GM19351 (cell line): ENCODE measurements around the gene STK32B.
"Not testable (repeated sequence)": the region's sequence is repeated elsewhere in the genome, so short reads cannot be mapped to it uniquely, and the experiment has no call there.

Experiments
- ATAC-seq: cut with Tn5 transposase; IDR thresholded peaks from one replicate; pipeline ENCODE4 v1.9.1; 2021; ENCODE audit warnings: mild to moderate bottlenecking, moderate library complexity; ENCODE audit not compliant: unreplicated experiment

The STK32B gene

DNA sequence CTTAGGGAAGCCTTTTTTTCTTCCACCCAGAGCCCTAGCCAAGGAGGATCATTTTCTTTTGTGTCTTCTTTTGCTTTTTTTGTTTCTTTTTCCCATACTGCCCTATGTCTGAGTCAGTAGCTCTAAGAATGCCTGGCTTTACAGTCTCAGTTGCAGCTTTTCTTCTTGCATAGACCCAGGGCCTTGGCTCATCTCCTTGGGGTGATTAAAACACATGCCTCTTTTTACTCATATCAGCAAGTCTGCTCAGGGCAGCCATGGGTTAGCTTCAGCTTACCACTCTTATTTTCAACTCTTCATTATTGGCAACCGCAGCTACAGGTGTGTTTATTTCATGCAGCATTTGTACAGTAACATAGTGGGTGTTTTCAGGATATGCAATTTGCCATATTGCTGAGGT, 196.5 kb downstream of the STK32B start:
- no peak for ATAC-seq

DNA sequence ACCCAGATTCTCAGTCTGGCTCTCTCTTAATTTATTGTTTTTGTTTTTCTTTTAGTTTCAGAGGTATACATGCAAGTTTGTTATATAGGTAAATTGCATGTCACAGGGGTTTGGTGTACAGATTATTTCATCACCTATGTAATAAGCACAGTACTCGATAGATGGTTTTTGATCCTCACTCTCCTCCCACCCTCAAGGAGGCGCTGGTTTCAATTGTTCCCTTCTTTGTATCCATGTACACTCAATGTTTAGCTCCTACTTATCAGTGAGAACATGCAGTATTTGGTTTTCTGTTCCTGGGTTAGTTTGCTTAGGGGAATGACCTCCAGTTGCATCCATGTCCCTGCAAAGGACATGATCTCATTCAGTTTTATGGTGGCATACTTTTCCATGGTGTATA, 198.4 kb downstream of the STK32B start:
- ATAC-seq, result no peak

DNA sequence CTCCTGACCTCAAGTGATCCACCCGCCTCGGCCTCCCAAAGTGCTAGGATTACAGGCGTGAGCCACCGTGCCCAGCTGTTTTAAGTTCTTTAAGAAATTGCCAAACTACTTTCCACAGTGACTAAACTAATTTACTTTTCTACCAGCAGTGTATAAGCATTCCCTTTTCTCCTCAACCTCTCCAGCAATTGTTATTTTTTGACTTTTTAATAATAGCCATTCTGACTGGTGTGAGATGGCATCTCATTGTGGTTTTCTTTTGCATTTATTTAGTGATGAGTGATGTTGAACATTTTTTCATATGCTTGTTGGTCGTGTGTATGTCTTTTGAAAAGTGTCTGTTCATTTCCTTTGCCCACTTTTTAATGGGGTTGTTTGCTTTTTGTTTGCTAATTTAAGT, 199.3 kb downstream of the STK32B start:
- not testable (repeated sequence) for ATAC-seq

DNA sequence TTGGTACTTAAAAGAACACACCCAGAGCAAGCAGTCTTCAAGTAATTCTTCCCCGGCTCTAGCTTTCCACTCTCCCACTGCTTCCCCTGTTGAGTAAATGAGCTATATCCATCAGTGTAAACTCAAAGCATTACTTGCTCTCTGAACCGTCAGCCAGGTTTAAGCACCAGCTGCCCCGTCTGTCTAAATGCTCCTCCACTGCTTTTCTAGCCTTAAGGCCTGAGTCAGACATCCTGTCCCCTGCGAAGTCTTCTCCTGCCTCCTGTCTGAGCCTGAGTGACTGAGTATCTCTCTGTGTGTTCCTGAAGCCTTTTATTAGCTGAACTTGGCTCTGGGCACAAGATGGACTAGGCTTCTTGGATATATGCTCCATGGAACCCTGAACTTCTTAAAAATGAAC, 205.1 kb downstream of the STK32B start:
- no peak for ATAC-seq

DNA sequence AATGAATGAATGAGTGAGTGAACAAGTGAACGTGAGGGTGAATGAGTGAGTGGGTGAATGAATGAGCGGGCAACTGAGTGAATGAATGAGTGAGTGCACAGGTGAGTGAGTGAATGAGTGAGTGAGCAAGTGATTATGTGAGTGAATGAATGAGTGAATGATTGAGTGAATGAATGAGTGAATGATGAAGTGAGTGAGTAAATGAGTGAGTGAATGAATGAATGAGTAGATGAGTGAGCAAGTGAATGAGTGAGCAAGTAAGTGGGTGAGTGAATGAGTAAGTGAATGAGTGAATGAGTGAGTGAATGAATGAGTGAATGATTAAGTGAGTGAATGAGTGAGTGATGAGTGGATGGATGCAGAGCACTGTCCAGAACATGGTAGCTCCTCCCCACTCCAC, 205.8 kb downstream of the STK32B start:
- ATAC-seq, result no peak

DNA sequence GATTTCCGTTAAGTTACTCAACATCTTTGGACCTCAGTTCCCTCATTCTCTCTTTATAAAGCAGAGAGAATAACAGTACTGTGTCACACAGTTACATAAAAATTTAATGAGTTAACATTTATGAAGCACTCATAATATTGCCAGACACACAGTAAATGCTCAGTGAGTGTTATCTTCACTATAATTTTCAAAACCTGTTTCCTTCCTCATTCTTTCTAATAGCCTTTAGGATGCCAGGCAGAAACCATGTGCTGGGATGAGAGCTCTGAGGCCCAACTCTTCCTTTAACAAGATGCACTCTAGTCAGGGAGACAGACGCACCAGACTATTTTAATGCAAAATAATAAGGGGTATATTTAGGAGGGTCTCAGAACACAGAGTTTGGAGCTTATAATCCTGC, 208.2 kb downstream of the STK32B start:
- no peak for ATAC-seq

DNA sequence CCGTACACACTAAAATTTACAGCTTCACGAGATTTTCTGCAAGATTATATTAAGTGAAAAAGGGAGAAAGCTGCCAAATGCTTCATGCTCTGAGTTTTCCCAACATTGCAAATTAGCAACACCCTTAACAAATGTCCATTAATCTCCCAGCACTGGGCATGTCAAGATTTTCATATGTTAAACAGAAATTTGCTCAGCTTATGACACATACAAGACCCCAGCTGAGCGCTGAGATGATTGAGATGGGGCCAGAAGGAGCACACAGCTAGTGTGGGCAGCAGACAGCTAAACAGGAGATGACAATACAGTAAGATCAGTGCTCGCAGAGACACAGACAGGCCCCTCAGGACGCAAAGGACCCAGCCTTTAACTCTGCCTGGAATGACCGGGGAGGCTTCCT, 208.8 kb downstream of the STK32B start:
- no peak for ATAC-seq

DNA sequence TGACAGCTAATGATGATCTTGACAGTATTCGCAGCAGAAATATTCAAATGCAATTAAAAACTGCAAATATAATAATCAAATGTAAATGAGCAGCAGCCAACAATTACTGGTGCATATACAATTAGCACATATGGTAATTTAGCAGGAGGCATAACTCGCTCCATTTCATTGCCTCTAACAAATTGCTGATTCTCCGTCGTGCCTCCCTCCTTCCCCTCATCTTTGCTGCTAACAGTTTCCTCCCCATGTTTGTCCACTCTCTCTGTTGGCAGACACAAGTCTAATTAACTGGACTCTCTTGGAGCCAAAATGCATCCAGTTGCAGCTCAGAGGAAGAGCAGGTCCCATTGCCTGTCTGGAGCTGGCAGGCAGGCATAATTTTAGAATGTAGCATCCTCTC, 210.6 kb downstream of the STK32B start:
- ATAC-seq, result no peak

DNA sequence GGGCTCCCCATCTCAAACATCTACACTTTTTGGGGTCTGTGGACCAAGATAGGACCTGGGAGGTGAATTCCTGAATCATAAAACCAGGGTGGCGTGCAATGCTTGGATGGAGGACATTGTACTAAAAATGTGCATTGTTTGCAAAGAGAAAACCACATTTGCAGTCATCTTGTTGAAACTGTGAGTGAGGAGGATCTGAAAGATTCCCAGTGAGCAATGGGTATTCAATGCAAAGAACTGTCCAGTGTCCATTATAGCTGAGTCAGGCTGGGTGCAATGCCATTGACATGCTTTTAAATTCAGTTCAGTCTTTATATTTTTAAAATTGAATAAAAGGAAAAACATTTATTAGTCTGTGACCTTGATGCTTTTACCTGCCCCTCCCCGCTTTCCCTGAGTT, 215.7 kb downstream of the STK32B start:
- no peak for ATAC-seq

DNA sequence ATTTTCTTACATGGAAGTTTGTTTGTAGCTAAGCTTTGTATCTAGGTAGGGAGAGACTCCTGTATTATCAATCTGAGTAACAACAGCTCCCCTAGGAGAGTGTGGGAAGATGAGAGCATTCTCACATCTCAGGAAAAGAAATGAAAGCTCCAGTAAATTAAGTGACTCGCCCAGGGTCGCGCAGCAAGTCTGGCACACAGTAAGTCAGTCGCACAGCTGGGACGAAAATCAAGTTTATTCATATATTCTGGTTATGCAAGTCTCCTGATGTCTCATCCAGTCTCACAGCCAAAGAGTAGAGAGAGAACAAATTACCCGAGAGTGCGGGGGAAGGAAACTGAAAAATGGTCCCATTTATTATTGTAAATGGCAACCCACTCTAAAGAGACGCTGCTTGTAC, 216.1 kb downstream of the STK32B start:
- no peak for ATAC-seq

DNA sequence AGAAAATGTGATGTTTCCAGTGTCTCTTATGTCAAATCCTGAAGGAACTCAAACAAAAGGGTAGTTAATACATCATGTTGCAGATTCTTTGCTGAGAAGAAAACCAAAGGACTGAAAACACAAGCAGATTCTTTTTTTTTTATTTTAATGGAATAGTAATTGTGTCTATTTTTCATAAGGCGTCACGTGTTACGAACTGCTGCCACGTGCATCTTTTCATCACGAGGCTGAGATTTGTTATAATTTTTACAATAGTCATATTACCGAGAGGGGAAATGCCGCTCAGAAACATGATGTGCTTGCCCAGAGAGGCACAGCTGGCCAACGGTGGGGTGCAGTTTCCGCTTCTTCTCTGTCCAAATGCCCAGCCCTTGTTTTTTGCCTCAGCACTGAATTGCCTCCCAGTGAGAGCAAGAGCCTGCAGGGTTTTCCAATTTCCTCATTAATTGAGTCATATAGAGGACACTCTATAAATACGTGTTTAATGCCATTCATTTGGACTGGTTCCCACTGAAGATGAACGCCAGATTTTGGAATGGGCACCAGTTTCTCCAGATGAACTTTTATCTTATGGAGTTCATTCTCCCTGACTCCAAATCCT, 225.3 kb downstream of the STK32B start:
- no peak for ATAC-seq

DNA sequence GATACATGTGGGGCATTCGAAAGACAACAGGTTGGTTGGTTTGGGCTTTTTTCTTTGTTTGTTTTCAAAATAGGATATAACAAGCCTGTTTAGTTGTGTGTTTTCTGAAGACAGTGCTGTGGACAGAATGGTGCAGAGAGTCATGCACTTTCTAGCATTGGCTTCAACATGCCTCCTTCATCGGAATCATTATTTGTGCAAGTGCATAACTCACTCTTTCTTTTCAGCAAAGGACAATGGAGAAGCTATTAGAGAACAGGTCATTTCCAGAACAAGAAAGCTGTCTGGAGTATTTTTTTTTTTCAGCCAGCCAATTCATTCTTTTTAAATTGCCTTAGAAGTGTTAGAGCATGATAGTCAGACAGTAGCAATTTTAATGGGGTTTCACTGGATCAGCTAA, 225.8 kb downstream of the STK32B start:
- no peak for ATAC-seq

DNA sequence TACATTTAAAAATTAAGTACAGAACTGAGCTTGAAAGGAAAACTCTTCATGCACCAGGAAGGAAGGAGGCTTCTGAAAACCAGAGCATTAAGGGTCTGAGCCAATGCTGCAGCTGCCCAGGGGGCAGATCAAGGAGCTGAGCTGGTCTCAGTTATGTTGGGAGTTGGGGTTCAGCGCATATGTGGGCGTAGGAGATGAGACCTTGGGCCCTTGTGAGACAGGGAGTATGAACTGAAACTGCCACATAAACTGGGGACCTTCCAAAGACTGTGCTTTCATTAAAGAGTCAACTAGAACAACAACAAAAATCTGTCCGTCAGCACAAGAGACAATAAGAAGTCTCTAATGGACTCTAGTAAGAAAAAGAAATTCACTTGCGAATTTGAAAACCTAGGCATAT, 226.9 kb downstream of the STK32B start:
- ATAC-seq, result no peak

DNA sequence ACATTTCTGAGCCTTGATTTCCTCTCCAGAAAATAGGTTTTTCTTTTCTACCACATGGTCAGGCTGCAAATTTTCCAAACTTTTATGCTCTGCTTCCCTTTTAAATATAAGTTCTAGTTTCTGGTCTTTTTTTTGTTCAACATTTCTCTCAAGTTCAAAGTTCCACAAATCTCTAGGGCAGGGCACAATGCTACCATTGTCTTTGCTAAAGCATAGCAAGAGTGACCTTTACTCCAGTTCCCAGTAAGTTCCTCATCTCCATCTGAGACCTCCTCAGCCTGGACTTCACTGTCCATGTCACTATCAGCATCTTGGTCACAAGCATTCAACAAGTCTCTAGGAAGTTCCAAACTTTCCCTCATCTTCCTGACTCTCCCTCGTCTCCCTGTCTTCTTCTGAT, 228.8 kb downstream of the STK32B start:
- ATAC-seq, result not testable (repeated sequence)

DNA sequence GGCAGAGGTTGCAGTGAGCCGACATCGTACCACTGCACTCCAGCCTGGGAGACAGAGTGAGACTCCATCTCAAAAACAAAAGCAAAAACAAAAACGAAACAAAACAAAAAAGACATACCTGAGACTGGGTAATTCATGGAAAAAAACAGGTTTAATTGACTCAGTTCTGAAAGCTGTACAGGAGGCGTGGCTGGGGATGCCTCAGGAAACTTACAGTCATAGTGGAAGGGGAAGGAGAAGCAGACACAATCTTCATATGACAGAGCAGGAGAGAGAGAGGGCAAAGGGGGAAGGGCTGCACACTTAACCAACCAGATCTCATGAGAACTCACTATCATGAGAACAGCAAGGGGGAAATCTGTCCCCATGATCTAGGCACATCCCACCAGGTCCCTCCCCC, 229.5 kb downstream of the STK32B start:
- ATAC-seq, result no peak

DNA sequence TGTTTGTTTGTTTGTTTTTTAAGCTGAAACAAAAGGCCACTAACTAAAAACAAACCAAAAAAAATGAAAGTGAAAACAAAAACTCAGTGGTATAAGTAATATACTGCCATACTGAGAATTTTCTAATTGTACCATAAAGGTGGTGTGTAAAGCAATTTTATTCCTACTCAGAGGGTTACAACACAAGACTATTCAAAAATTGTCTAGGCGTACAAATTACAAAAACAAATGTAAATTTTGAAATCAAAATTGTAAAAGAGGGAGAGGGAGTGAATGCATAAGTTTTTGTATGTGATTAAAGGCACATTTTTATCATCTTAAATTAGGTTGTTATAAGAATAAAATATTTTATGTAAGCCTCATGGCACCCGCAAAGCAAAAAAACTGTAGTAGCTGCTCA, 232.6 kb downstream of the STK32B start:
- ATAC-seq, result no peak

DNA sequence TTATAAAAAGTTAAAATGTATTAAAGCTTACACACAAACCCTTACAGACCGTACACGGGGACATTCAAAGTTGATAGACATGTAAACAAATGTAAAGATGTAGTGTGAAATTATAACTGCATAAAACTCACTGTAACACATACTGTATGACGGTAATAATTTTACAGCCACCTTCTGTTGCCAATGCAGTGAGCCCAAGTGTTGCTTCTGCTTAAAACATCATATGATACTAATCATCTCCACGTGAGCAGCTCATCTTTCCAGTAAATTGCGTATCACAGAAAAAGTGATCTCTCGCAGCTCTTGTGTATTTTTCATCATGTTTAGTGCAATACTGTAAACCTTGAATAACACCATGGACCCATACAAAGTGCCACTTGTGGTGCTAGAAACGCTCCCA, 233.2 kb downstream of the STK32B start:
- no peak for ATAC-seq

DNA sequence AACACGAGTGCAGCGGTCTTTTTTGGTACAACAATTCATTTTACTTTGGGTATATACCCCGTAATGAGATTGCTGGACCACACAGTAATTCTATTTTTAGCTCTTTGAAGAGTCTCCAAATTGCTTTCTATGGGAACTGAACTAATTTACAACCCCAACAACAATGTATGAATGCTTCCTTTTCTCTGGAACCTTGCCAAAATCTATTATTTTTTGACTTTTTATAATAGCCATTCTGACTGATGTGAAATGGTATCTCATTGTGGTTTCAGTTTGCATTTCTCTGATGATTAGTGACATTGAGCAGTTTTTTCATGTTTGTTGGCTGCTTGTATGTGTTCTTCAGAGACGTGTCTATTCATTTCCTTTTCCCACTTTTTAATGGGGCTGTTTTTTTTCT, 240.8 kb downstream of the STK32B start:
- no peak for ATAC-seq

DNA sequence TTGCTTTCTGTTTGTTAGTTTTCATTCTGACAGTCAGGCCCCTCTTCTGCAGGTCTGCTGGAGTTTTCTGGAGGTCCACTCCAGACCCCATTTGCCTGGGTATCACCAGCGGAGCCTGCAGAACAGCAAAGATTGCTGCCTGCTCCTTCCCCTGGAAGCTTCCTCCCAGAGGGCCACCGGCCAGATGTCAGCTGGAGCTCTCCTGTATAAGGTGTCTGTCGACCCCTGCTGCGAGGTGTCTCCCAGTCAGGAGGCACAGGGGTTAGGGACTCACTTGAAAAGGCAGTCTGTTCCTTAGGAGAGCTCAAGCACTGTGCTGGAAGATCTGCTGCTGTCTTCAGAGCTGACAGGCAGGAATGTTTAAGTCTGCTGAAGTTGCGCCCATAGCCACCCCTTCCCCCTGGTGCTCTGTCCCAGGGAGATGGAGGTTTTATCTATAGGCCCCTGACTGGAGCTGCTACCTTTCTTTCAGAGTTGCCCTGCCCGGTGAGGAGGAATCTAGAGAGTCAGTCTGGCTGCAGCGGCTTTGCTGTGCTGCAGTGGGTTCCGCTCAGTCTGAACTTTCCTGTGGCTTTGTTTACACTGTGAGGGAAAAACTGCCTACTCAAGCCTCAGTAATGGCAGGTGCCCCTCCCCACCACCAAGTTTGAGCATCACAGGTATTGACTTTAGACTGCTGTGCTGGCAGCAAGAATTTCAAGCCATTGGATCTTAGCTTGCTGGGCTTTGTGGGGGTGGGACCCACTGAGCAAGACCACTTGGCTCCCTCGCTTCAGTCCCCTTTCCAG, 246.9 kb downstream of the STK32B start:
- not testable (repeated sequence) for ATAC-seq

DNA sequence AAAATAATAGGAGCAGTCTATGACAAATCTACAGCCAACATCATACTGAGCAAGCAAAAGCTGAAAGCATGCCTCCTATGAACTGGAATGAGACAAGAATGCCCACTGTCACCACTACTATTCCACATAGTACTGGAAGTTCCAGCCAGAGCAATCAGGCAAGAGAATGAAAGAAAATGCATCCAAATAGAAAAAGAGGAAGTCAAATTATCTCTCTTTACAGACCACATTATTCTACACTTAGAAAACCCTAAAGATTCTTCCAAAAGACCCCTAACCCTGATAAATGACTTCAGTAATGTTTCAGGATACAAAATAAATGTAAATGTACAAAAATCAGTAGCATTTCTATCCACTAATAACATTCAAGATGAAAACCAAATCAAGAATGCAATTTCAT, 249.0 kb downstream of the STK32B start:
- no peak for ATAC-seq

DNA sequence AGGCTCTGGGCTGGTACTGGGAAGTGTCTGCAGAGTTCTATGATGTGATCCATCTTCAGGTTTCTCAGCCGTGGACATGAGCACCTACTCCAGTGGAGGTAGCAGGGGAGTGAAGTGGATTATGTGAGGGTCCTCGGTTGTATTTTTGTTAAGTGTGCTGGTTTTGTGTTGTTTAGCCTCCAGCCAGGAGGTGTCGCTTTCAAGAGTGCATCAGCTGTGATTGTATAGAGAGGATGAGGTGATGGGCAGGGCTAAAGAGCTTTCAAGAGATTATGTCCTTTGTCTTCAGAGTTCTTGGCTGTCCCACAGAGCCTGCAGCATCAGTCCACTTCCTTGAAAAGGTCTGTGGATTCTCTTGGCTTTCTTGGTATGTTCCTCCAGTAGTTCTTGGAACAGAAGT, 256.6 kb downstream of the STK32B start:
- no peak for ATAC-seq

DNA sequence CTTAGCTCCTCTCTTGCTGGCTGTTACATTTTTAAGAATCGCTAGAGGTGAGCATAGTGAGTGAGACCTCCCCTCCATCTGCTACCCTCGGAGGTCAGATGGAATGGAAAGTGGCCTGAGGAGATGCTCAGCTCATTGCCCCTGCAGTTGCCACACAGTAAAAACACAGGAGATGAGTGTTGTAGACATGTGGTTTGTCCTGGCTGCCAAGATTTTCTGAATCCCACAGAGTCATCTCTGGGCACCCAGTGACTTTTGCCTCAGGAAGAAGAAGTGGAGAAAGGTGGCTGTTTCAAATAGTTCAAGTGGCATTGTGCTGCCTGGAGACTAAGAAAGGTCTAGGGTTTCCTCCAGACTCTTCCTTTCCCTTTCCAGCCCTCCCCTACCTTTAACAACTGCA, 271.0 kb downstream of the STK32B start:
- ATAC-seq, result no peak
